Left renal cortex interstitium (tissue), 4 donors: ENCODE results near the gene MPPE1. TPM values are rescaled to one million over a fixed set of nuclear protein-coding genes. Genes with fewer than 3 reads are reported as not detected.
A peak's percentile ranks its signal among the peaks of the same experiment; 100 is the strongest.
"Not testable (repeated sequence)": the region's sequence is repeated elsewhere in the genome, so short reads cannot be mapped to it uniquely, and the experiment has no call there.

ENCODE experiments used
- DNase-seq, 4 donors: peaks; one replicate each; pipeline ENCODE4 v3.0.0-alpha.2; 2013; ENCODE audit warnings: low read depth in 4 of 4, low spot score in 2 of 4, missing footprints in 1 of 4
- polyA plus RNA-seq, 4 donors: library from polyadenylated mRNA; unstranded; fragments of 120-200 nt; gene quantifications; one replicate each; pipeline ENCODE4 v1.2.1, GENCODE V29; 2013; ENCODE audit not compliant: insufficient read length in 4 of 4

The MPPE1 gene
- polyA plus RNA-seq, 4 donors = 37.5 to 59.3 (median 48.3) TPM

GRCh38 chr18:11927497-11927896, 19.4 kb upstream of the MPPE1 start:
- no peak for DNase-seq

- DNase-seq = no peak
Observed at GRCh38 chr18:11925800-11926481, 17.8 kb upstream of the MPPE1 start.

GRCh38 chr18:11923450-11923849, 15.3 kb upstream of the MPPE1 start:
- DNase-seq = no peak

- DNase-seq = not testable (repeated sequence)
Observed at GRCh38 chr18:11919522-11919921, 11.4 kb upstream of the MPPE1 start.

- not testable (repeated sequence) for DNase-seq
Observed at GRCh38 chr18:11916880-11917279, 8.8 kb upstream of the MPPE1 start.

- no peak for DNase-seq
Observed at GRCh38 chr18:11909591-11910026, 1.5 kb upstream of the MPPE1 start.

GRCh38 chr18:11909061-11909455, 941 bp upstream of the MPPE1 start:
- DNase-seq = peak in 1 of 4 donors; percentile 25

- no peak for DNase-seq
Observed at GRCh38 chr18:11906926-11907874, 917 bp downstream of the MPPE1 start.

- DNase-seq = no peak
Observed at GRCh38 chr18:11906176-11906575, 1.9 kb downstream of the MPPE1 start.

- DNase-seq = no peak
Observed at GRCh38 chr18:11905613-11906012, 2.5 kb downstream of the MPPE1 start.

GRCh38 chr18:11902522-11903292, 5.4 kb downstream of the MPPE1 start:
- no peak for DNase-seq

GRCh38 chr18:11901826-11902438, 6.2 kb downstream of the MPPE1 start:
- DNase-seq = no peak

- no peak for DNase-seq
Observed at GRCh38 chr18:11899063-11899462, 9.1 kb downstream of the MPPE1 start.

GRCh38 chr18:11897781-11898180, 10.3 kb downstream of the MPPE1 start:
- DNase-seq = no peak

- not testable (repeated sequence) for DNase-seq
Observed at GRCh38 chr18:11892438-11892837, 15.7 kb downstream of the MPPE1 start.

- DNase-seq = no peak
Observed at GRCh38 chr18:11891737-11892136, 16.4 kb downstream of the MPPE1 start.

GRCh38 chr18:11889284-11889683, 18.8 kb downstream of the MPPE1 start:
- no peak for DNase-seq

GRCh38 chr18:11888726-11889125, 19.4 kb downstream of the MPPE1 start:
- no peak for DNase-seq

GRCh38 chr18:11887328-11888128, 20.6 kb downstream of the MPPE1 start:
- DNase-seq = no peak
